ENCODE data around the gene ZBTB8OS.

GRCh38 chr1:32612189-32612881 lies 38.0 kb downstream of the ZBTB8OS start:
- TF ChIP-seq CTCF (conservative IDR thresholded peaks at IDR 0.05 in 1 of 2, IDR thresholded peaks at IDR 0.05 in 1 of 2; ENCODE audit: low read depth in 1 of 2, low read length in 2 of 2) = peak; percentile 16 to 24
- TF ChIP-seq EZH2 (IDR thresholded peaks at IDR 0.05; ENCODE audit: low read length, missing control alignments) = no peak
